NCI-H187 (cell line): ENCODE data around the gene CHRNG.

Experiments used
- DNase-seq, 2 experiments: peaks; one replicate each; lab custom pipeline; 2025; lab: John Stamatoyannopoulos, UW

Gene CHRNG

GRCh38 chr2:232539298-232540231 lies at the start of gene CHRNG:
CHRNG (plus strand) TSS chr2:232539692; CDS start chr2:232539748, 56 bp downstream.
- no peak for DNase-seq

- DNase-seq: no peak
Measured at GRCh38 chr2:232490221-232491138, 49.0 kb upstream of the CHRNG start.

- DNase-seq: no peak
Measured at GRCh38 chr2:232491139-232491780, 48.2 kb upstream of the CHRNG start.

- DNase-seq: no peak
Measured at GRCh38 chr2:232492236-232492848, 47.1 kb upstream of the CHRNG start.

- DNase-seq: no peak
Measured at GRCh38 chr2:232492963-232493700, 46.4 kb upstream of the CHRNG start.

GRCh38 chr2:232493701-232494474 lies 45.6 kb upstream of the CHRNG start:
- no peak for DNase-seq

- no peak for DNase-seq
Measured at GRCh38 chr2:232494542-232494941, 45.0 kb upstream of the CHRNG start.

- DNase-seq: no peak
Measured at GRCh38 chr2:232495292-232495691, 44.2 kb upstream of the CHRNG start.

- DNase-seq: no peak
Measured at GRCh38 chr2:232496501-232497270, 42.8 kb upstream of the CHRNG start.

GRCh38 chr2:232497348-232497747 lies 42.1 kb upstream of the CHRNG start:
- no peak for DNase-seq

- DNase-seq: no peak
Measured at GRCh38 chr2:232498452-232498851, 41.0 kb upstream of the CHRNG start.

GRCh38 chr2:232501331-232501771 lies 38.1 kb upstream of the CHRNG start:
- no peak for DNase-seq

- DNase-seq: no peak
Measured at GRCh38 chr2:232501794-232502390, 37.6 kb upstream of the CHRNG start.

- no peak for DNase-seq
Measured at GRCh38 chr2:232502511-232502910, 37.0 kb upstream of the CHRNG start.

GRCh38 chr2:232502911-232503808 lies 36.3 kb upstream of the CHRNG start:
- DNase-seq: no peak

GRCh38 chr2:232503809-232504323 lies 35.6 kb upstream of the CHRNG start:
- no peak for DNase-seq

- no peak for DNase-seq
Measured at GRCh38 chr2:232504438-232504837, 35.1 kb upstream of the CHRNG start.

GRCh38 chr2:232505856-232506255 lies 33.6 kb upstream of the CHRNG start:
- DNase-seq: no peak
